HepG2 (cell line): ENCODE measurements around the gene RFC2. TPM values are rescaled to one million over a fixed set of nuclear protein-coding genes. Genes with fewer than 3 reads are reported as not detected.

Experiments used
- AGO2 ChIP-seq: fragments of 200-400 bp; formaldehyde crosslinking; optimal IDR thresholded peaks from 2 replicates; pipeline ENCODE3; 2017; ENCODE audit warnings: mild to moderate bottlenecking, low read depth, low read length, moderate library complexity
- HNRNPH1 ChIP-seq: fragments of 200-400 bp; formaldehyde crosslinking; optimal IDR thresholded peaks from 2 replicates; pipeline ENCODE3; 2017; ENCODE audit warnings: mild to moderate bottlenecking, low read depth, low read length
- MED1 ChIP-seq: sonication (generic); formaldehyde crosslinking; IDR thresholded peaks from 2 replicates; pipeline ENCODE4 v1.4.0; 2020; ENCODE audit warnings: missing genetic modification reagents
- REST ChIP-seq, 2 experiments: IDR thresholded peaks; 2 replicates each; pipeline ENCODE4 v1.6.1; 2011 to 2012; ENCODE audit warnings: low read length in 2 of 2, borderline replicate concordance in 1 of 2, low read depth in 1 of 2, mild to moderate bottlenecking in 1 of 2, moderate library complexity in 1 of 2
- TBX2 ChIP-seq: sonication (generic); formaldehyde crosslinking; IDR thresholded peaks from 2 replicates; pipeline ENCODE4 v1.5.0; 2020; ENCODE audit warnings: missing genetic modification reagents, mild to moderate bottlenecking, borderline replicate concordance
- ZBTB3 ChIP-seq: sonication (generic); formaldehyde crosslinking; IDR thresholded peaks from 2 replicates; pipeline ENCODE4 v1.4.0; 2020; ENCODE audit warnings: low read depth, mild to moderate bottlenecking, moderate library complexity, missing genetic modification reagents, borderline replicate concordance
- ZBTB43 ChIP-seq: sonication (generic); formaldehyde crosslinking; conservative IDR thresholded peaks from 2 replicates; pipeline ENCODE4 v1.4.0; 2020; ENCODE audit warnings: missing genetic modification reagents
- ZNF687 ChIP-seq: sonication (generic); formaldehyde crosslinking; IDR thresholded peaks from 2 replicates; pipeline ENCODE4 v1.5.1; 2020; ENCODE audit warnings: mild to moderate bottlenecking, missing genetic modification reagents, moderate library complexity
- polyA plus RNA-seq, 8 experiments: library from polyadenylated mRNA; depleted of rRNA in 3 of 8; stranded (reverse) in 7 of 8; unstranded in 1 of 8; fragments of >200 nt; fragmentation: Illumina TruSeq in 4 of 8; extraction: Trizol in 4 of 8; gene quantifications; 2 replicates each; pipeline versions ENCODE4 v1.2.1 to v1.2.3, GENCODE V29; 2011 to 2016; ENCODE audit warnings: low read depth in 4 of 8, missing spikeins in 1 of 8, mixed read lengths in 1 of 8; ENCODE audit not compliant: insufficient read depth in 1 of 8
- total RNA-seq, 5 experiments: library from RNA; depleted of rRNA; stranded (reverse); fragments of >200 nt; fragmentation: Illumina TruSeq; extraction: Trizol; gene quantifications; 2 replicates each; pipeline ENCODE4 v1.2.3, GENCODE V29; 2016; ENCODE audit warnings: low read depth in 1 of 5
- TF ChIP-seq, protein P1 (sequence below): sonication (generic); formaldehyde crosslinking; IDR thresholded peaks from 2 replicates; pipeline ENCODE4 v1.4.0; 2020; ENCODE audit warnings: missing genetic modification reagents

The RFC2 gene
- total and polyA plus RNA-seq, 2 of the 13 experiments (the other 11 are each of a cell fraction or from before 2014, with no cell fraction given), result 14.6 to 43.5 TPM

DNA sequence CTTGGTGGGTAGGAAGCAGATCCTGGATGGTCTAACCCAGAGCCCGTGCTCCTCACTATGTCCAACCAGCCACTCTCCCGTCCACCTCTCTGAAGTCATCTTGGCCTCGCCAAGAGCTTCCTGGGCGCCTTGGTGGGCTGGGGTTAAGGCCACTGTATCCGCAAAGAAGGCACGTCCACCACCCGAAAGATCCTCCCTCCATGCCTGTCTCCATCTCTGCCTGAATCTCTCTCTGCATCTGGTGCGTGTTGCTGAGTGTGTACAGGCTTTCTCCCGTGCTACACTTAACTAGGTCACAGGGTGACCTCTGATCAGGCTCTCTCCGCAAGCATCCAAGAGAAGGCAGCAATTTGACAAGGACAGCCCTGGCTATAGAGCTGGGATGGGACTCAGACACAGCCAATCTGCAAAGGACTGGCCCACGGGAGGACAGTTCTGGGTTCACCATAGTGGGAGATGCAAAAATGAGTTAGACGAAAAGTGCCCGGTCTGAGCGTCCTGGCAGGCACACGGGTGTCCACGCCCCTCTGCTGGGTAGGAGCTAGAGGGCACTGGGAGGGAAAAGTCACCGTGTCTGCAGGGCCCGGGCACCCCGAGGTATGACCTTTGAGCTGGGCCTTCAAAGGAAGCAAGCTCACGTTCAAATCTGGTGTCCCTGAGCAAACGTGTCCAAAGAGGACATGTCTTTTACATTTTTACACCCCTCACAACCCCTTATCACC, 9.4 kb upstream of the RFC2 start (continued):
- TF ChIP-seq ZBTB43 (CRISPR knock-in tag) (0 out of 2 replicates have a peak, but pooled peaks have one; percentile 28), REST (IDR thresholded peaks at IDR 0.05; ENCODE audit: borderline replicate concordance in 1 of 2, low read depth in 1 of 2, low read length in 2 of 2) (peak in 1 of 2 experiments; percentile 82; a peak in 2 of 4 replicates), HNRNPH1 (no peak), ZBTB3 (CRISPR knock-in tag) (no peak), MED1 (CRISPR knock-in tag) (0 out of 2 replicates have a peak, but pooled peaks have one; percentile 42), TBX2 (0 out of 2 replicates have a peak, but pooled peaks have one; percentile 44), ZNF687 (CRISPR knock-in tag) (peak; percentile 50), AGO2 (no peak)
- TF ChIP-seq, protein P1, sequence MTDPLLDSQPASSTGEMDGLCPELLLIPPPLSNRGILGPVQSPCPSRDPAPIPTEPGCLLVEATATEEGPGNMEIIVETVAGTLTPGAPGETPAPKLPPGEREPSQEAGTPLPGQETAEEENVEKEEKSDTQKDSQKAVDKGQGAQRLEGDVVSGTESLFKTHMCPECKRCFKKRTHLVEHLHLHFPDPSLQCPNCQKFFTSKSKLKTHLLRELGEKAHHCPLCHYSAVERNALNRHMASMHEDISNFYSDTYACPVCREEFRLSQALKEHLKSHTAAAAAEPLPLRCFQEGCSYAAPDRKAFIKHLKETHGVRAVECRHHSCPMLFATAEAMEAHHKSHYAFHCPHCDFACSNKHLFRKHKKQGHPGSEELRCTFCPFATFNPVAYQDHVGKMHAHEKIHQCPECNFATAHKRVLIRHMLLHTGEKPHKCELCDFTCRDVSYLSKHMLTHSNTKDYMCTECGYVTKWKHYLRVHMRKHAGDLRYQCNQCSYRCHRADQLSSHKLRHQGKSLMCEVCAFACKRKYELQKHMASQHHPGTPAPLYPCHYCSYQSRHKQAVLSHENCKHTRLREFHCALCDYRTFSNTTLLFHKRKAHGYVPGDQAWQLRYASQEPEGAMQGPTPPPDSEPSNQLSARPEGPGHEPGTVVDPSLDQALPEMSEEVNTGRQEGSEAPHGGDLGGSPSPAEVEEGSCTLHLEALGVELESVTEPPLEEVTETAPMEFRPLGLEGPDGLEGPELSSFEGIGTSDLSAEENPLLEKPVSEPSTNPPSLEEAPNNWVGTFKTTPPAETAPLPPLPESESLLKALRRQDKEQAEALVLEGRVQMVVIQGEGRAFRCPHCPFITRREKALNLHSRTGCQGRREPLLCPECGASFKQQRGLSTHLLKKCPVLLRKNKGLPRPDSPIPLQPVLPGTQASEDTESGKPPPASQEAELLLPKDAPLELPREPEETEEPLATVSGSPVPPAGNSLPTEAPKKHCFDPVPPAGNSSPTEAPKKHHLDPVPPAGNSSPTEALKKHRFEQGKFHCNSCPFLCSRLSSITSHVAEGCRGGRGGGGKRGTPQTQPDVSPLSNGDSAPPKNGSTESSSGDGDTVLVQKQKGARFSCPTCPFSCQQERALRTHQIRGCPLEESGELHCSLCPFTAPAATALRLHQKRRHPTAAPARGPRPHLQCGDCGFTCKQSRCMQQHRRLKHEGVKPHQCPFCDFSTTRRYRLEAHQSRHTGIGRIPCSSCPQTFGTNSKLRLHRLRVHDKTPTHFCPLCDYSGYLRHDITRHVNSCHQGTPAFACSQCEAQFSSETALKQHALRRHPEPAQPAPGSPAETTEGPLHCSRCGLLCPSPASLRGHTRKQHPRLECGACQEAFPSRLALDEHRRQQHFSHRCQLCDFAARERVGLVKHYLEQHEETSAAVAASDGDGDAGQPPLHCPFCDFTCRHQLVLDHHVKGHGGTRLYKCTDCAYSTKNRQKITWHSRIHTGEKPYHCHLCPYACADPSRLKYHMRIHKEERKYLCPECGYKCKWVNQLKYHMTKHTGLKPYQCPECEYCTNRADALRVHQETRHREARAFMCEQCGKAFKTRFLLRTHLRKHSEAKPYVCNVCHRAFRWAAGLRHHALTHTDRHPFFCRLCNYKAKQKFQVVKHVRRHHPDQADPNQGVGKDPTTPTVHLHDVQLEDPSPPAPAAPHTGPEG, result peak; percentile 84
